Jurkat, Clone E6-1 (cell line): ENCODE data around the gene HNF4A.

Source experiments
- DNase-seq: peaks from one replicate; pipeline ENCODE4 v3.0.0-alpha.2; 2011; ENCODE audit warnings: low read depth, low spot score
- H3K4me3 ChIP-seq: 2 replicates; pipeline ENCODE4 v1.5.1; 2011; ENCODE audit warnings: mild to moderate bottlenecking, low read length, control low read depth, moderate library complexity

The HNF4A gene

GRCh38 chr20:44479643-44480042, 124.1 kb downstream of the HNF4A start:
- no peak overlapping the region for H3K4me3 ChIP-seq
- DNase-seq: no peak

GRCh38 chr20:44480097-44480496, 124.6 kb downstream of the HNF4A start:
- DNase-seq: no peak
- no peak overlapping the region for H3K4me3 ChIP-seq

GRCh38 chr20:44481719-44482416, 126.4 kb downstream of the HNF4A start:
- no peak overlapping the region for H3K4me3 ChIP-seq
- DNase-seq: no peak

GRCh38 chr20:44483112-44483511, 127.6 kb downstream of the HNF4A start:
- no peak overlapping the region for H3K4me3 ChIP-seq
- DNase-seq: no peak
